Hepatocyte (in vitro differentiated cells): ENCODE measurements around the gene CNTNAP2. TPM values are rescaled to one million over a fixed set of nuclear protein-coding genes. Genes with fewer than 3 reads are reported as not detected.
A peak's percentile ranks its signal among the peaks of the same experiment; 100 is the strongest.

Experiments used
- DNase-seq: peaks from one replicate; pipeline ENCODE4 v3.0.0-alpha.2; 2016; ENCODE audit warnings: low spot score
- H2AFZ ChIP-seq: fragments of 200-600 bp; sonication (generic); 2 replicates; pipeline ENCODE4 v1.6.0; 2016; ENCODE audit warnings: antibody characterized with exemption, mild to moderate bottlenecking
- H3K27ac ChIP-seq: fragments of 200-600 bp; sonication (generic); 2 replicates; pipeline ENCODE4 v1.5.1; 2016; ENCODE audit warnings: mild to moderate bottlenecking
- H3K27me3 ChIP-seq: fragments of 200-600 bp; sonication (generic); 2 replicates; pipeline ENCODE4 v1.6.1; 2016
- H3K36me3 ChIP-seq: fragments of 200-600 bp; sonication (generic); replicated peaks from 2 replicates; pipeline ENCODE4 v1.5.1; 2016; ENCODE audit warnings: low read depth; ENCODE audit not compliant: insufficient read depth
- H3K4me1 ChIP-seq: fragments of 200-600 bp; sonication (generic); 2 replicates; pipeline ENCODE4 v1.5.1; 2016; ENCODE audit warnings: mild to moderate bottlenecking, moderate library complexity; ENCODE audit not compliant: insufficient read depth
- H3K4me2 ChIP-seq: fragments of 200-600 bp; sonication (generic); 2 replicates; pipeline ENCODE4 v1.6.0; 2016
- H3K4me3 ChIP-seq: fragments of 200-600 bp; sonication (generic); 2 replicates; pipeline ENCODE4 v1.5.1; 2016; ENCODE audit warnings: mild to moderate bottlenecking
- H3K79me2 ChIP-seq: fragments of 200-600 bp; sonication (generic); 2 replicates; pipeline ENCODE4 v1.6.0; 2017; ENCODE audit warnings: mild to moderate bottlenecking
- H3K9me2 ChIP-seq: fragments of 200-600 bp; sonication (generic); replicated peaks from 2 replicates; pipeline ENCODE4 v1.6.0; 2017; ENCODE audit warnings: mild to moderate bottlenecking; ENCODE audit not compliant: insufficient read depth
- H3K9me3 ChIP-seq: fragments of 200-600 bp; sonication (generic); 2 replicates; pipeline ENCODE4 v1.5.1; 2016; ENCODE audit warnings: low read depth, mild to moderate bottlenecking
- H4K20me1 ChIP-seq: fragments of 200-600 bp; sonication (generic); 2 replicates; pipeline ENCODE4 v1.6.0; 2016; ENCODE audit warnings: mild to moderate bottlenecking; ENCODE audit not compliant: insufficient read depth, poor library complexity, severe bottlenecking
- CTCF ChIP-seq: fragments of 200-600 bp; sonication (generic); IDR thresholded peaks from 2 replicates; pipeline ENCODE4 v1.5.1; 2016; ENCODE audit warnings: antibody characterized with exemption, mild to moderate bottlenecking; ENCODE audit not compliant: poor library complexity
- EZH2 ChIP-seq: fragments of 200-600 bp; sonication (generic); IDR thresholded peaks from 2 replicates; pipeline ENCODE4 v1.6.1; 2016; ENCODE audit warnings: antibody characterized with exemption, mild to moderate bottlenecking, borderline replicate concordance
- EZH2phosphoT487 ChIP-seq: fragments of 200-600 bp; sonication (generic); IDR thresholded peaks from one replicate; pipeline ENCODE4 v1.6.1; 2018; ENCODE audit warnings: antibody characterized with exemption, mild to moderate bottlenecking, low read depth, moderate library complexity; ENCODE audit not compliant: unreplicated experiment, severe bottlenecking
- WGBS: methylation state at CpG from one replicate; pipeline ENCODE4 v1.1.6; 2016; ENCODE audit warnings: low lambda C conversion rate; ENCODE audit errors: missing lambda C conversion rate; 5-methylcytosine and 5-hydroxymethylcytosine counted together
- polyA plus RNA-seq: library from polyadenylated mRNA; unstranded; fragments of >200 nt; fragmentation: Nextera tagmentation; extraction: Ambion mirVana; gene quantifications from 2 replicates; pipeline ENCODE4 v1.2.1, GENCODE V29; 2016
- total RNA-seq: library from RNA; depleted of rRNA; stranded (reverse); fragments of >200 nt; gene quantifications from 2 replicates; pipeline ENCODE4 v1.2.3, GENCODE V29; 2014

CNTNAP2 gene
- total and polyA plus RNA-seq, 2 experiments from 2014 or later = 7.5 to 14.7 TPM

- Histone ChIP-seq H3K4me3 (no peak overlapping the region), H3K79me2 (no peaks in the 10 kb centered on the region), H3K4me2 (no peak overlapping the region), H3K36me3 (no peaks in the 10 kb centered on the region), H3K27ac (no peak overlapping the region), H3K9me2 (no peaks in the 10 kb centered on the region), H2AFZ (no peak overlapping the region), H3K9me3 (no peaks in the 10 kb centered on the region), H3K27me3 (no peaks in the 10 kb centered on the region), H4K20me1 (no peaks in the 10 kb centered on the region), H3K4me1 (no peaks in the 10 kb centered on the region)
- DNase-seq = no peak
- no peak for TF ChIP-seq EZH2
- WGBS = 30% methylated on average over 2 of the region's 2 CpGs
Observed at GRCh38 chr7:146076344-146076743, 40.3 kb upstream of the CNTNAP2 start.

- Histone ChIP-seq H3K27ac (no peak overlapping the region), H2AFZ (no peak overlapping the region), H3K36me3 (no peaks in the 10 kb centered on the region), H3K9me2 (no peaks in the 10 kb centered on the region), H3K27me3 (no peaks in the 10 kb centered on the region), H3K9me3 (no peaks in the 10 kb centered on the region), H3K4me3 (no peak overlapping the region), H4K20me1 (no peaks in the 10 kb centered on the region), H3K4me2 (no peak overlapping the region), H3K4me1 (no peaks in the 10 kb centered on the region), H3K79me2 (no peaks in the 10 kb centered on the region)
- 74% methylated on average over 6 of the region's 6 CpGs for WGBS
- TF ChIP-seq CTCF (no peak), EZH2 (no peak), EZH2phosphoT487 (no peak)
- DNase-seq = no peak
Observed at GRCh38 chr7:146084086-146084485, 32.5 kb upstream of the CNTNAP2 start.

- Histone ChIP-seq H3K9me2 (no peaks in the 10 kb centered on the region), H3K4me2 (no peak overlapping the region), H3K4me3 (no peak overlapping the region), H4K20me1 (no peaks in the 10 kb centered on the region), H3K79me2 (no peaks in the 10 kb centered on the region), H3K4me1 (no peaks in the 10 kb centered on the region), H3K27me3 (no peaks in the 10 kb centered on the region), H3K27ac (no peak overlapping the region), H3K9me3 (no peaks in the 10 kb centered on the region), H2AFZ (no peak overlapping the region), H3K36me3 (no peaks in the 10 kb centered on the region)
- 2% methylated on average over 4 of the region's 4 CpGs for WGBS
- DNase-seq = peak; percentile 50
- no peak for TF ChIP-seq EZH2phosphoT487
- TF ChIP-seq CTCF = peak; percentile 79
Observed at GRCh38 chr7:146090023-146090645, 26.5 kb upstream of the CNTNAP2 start.

- Histone ChIP-seq H3K9me3 (no peaks in the 10 kb centered on the region), H3K4me3 (no peak overlapping the region), H2AFZ (no peak overlapping the region), H4K20me1 (no peaks in the 10 kb centered on the region), H3K27me3 (peaks cover 6% of the 10 kb centered on the region), H3K27ac (no peak overlapping the region), H3K9me2 (no peaks in the 10 kb centered on the region), H3K4me2 (no peak overlapping the region), H3K4me1 (no peaks in the 10 kb centered on the region), H3K79me2 (no peaks in the 10 kb centered on the region), H3K36me3 (no peaks in the 10 kb centered on the region)
- TF ChIP-seq EZH2 (no peak), CTCF (no peak), EZH2phosphoT487 (no peak)
- no peak for DNase-seq
- WGBS = 73% methylated on average over 4 of the region's 4 CpGs
Observed at GRCh38 chr7:146094356-146094755, 22.2 kb upstream of the CNTNAP2 start.
